Ishikawa (cell line): ENCODE data around the gene RANBP10.

Experiments used
- CEBPB ChIP-seq: IDR thresholded peaks from 2 replicates; pipeline ENCODE4 v1.6.1; 2012
- EGR1 ChIP-seq: IDR thresholded peaks from 2 replicates; pipeline ENCODE4 v1.6.1; 2012
- EP300 ChIP-seq: IDR thresholded peaks from 2 replicates; pipeline ENCODE4 v1.6.1; 2012; ENCODE audit warnings: borderline replicate concordance
- FOXM1 ChIP-seq: IDR thresholded peaks from 2 replicates; pipeline ENCODE4 v1.6.1; 2012; ENCODE audit warnings: low read depth, borderline replicate concordance
- REST ChIP-seq: IDR thresholded peaks from 2 replicates; pipeline ENCODE4 v1.6.1; 2012; ENCODE audit warnings: low read depth, mild to moderate bottlenecking
- TAF1 ChIP-seq: IDR thresholded peaks from 2 replicates; pipeline ENCODE4 v1.6.1; 2012; ENCODE audit warnings: low read depth, mild to moderate bottlenecking
- TCF12 ChIP-seq: IDR thresholded peaks from 2 replicates; pipeline ENCODE4 v1.6.1; 2012; ENCODE audit warnings: low read depth

GRCh38 chr16:67764158-67764667 lies 42.1 kb downstream of the RANBP10 start:
- TF ChIP-seq TAF1 (no peak), EP300 (no peak), TCF12 (no peak), EGR1 (no peak), CEBPB (no peak), FOXM1 (no peak), REST (no peak)
